ENCODE data around the gene WWOX.

- TF ChIP-seq CTCF (optimal IDR thresholded peaks at IDR 0.05 in 1 of 3, IDR thresholded peaks at IDR 0.05 in 1 of 3, conservative IDR thresholded peaks at IDR 0.05 in 1 of 3; ENCODE audit: extremely low read depth in 1 of 3, insufficient read depth in 2 of 3, low read length in 3 of 3): no peak
- TF ChIP-seq EZH2 (IDR thresholded peaks at IDR 0.05; ENCODE audit: low read length): no peak
Measured at GRCh38 chr16:78896280-78896679, 796.8 kb downstream of the WWOX start.

Measured in keratinocyte (primary cell).